ENCODE data around the gene GOSR2.

DNA sequence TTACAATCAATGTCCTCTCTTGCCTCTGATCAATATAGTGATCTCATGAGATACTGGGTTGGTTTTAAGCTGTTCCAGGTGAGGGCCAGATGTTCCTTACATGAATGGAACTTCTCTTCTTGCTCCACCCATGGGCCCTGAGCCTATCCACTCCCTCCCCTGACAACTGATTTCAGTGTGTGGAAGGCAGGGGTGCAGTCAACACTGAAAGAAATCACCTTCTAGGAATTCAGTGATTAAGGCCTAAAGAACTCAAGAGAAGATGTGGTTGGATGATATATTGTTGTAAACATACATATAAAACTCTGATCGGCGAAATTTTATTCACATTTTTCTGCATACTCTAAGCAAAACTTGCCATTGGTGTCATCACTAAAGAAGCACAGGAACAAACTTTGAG lies 6.7 kb upstream of the GOSR2 start:
- TF ChIP-seq RFX5 (IDR thresholded peaks at IDR 0.05; ENCODE audit: low read depth, low read length) = no peak
- no peak for TF ChIP-seq NFE2L2 (IDR thresholded peaks at IDR 0.05; ENCODE audit: low read depth, low read length)
- no peak for TF ChIP-seq POLR2A (IDR thresholded peaks at IDR 0.05; ENCODE audit: low read depth, low read length)
